GM12891 (cell line): ENCODE results near the gene GABARAPL2.

Source experiments
- PAX5 ChIP-seq: IDR thresholded peaks from 2 replicates; pipeline ENCODE4 v1.6.1; 2011; ENCODE audit warnings: low read length, moderate library complexity, mild to moderate bottlenecking; ENCODE audit not compliant: insufficient read depth, severe bottlenecking
- POLR2A ChIP-seq: IDR thresholded peaks from 2 replicates; pipeline ENCODE4 v1.6.1; 2011; ENCODE audit warnings: low read depth, low read length, control low read depth
- POLR2AphosphoS5 ChIP-seq: IDR thresholded peaks from 2 replicates; pipeline ENCODE4 v1.6.1; 2011; ENCODE audit warnings: low read depth, low read length, control low read depth
- POU2F2 ChIP-seq: IDR thresholded peaks from 2 replicates; pipeline ENCODE4 v1.6.1; 2011; ENCODE audit warnings: low read depth, mild to moderate bottlenecking, control low read depth, low read length, moderate library complexity
- SPI1 ChIP-seq: IDR thresholded peaks from 2 replicates; pipeline ENCODE4 v1.6.1; 2011; ENCODE audit warnings: low read depth, low read length, control low read depth
- TAF1 ChIP-seq: IDR thresholded peaks from 2 replicates; pipeline ENCODE4 v1.6.1; 2011; ENCODE audit warnings: low read depth, low read length, control low read depth

DNA sequence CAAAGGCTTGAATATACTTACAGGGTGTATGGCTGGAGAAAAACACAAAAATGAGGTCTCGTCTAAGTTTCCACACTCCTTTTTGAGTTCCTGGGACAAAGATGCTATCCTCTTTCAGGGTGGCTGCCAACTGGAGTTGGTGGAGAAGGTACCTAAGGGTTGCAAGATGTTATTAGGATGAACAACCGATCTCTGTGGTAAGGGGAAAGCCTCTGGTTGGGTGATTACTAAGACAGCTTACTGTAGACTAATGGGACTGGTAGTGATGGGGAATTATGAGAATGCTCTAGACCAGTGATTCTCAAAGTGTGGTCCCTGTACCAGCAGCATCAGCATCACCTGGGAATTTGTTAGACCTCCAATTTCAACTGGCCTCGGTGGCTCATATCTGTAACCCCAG is 50.9 kb downstream of the GABARAPL2 start:
- TF ChIP-seq POLR2A (no peak), POLR2AphosphoS5 (no peak), TAF1 (no peak), SPI1 (no peak), POU2F2 (no peak), PAX5 (no peak)
